ENCODE measurements around the gene PLCXD3. TPM values are rescaled to one million over a fixed set of nuclear protein-coding genes. Genes with fewer than 3 reads are reported as not detected.

PLCXD3 gene
- total RNA-seq, 1 experiment from 2014 or later, result 0.04 TPM

DNA sequence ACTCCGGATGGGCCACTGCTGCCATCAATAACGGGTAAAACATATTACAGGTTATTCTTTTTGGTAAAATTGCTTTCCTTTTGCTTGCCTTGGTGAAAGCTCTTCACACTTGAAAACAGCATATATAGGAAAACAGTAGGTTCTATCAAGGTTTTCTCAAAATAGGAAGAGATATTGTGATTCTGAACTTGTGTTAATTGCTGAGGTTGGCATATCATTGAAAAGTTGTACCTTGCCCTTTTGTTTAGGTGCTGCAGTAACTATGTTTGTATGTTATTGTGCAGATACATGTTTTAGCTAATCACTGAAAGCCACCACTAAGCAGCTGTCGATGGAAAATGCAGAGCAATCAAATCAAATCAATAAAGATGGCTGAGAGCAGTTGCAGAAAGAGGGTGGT is 219.1 kb downstream of the PLCXD3 start:
- Mint-ChIP-seq H3K27me3 (ENCODE audit: low read depth) (no peaks in the 10 kb centered on the region), H3K4me1 (peaks cover 5% of the 10 kb centered on the region; the same call in 1 of the 2 replicates), H3K27ac (no peak overlapping the region), H3K9me3 (peaks cover 20% of the 10 kb centered on the region), H3K36me3 (peaks cover 2% of the 10 kb centered on the region; the same call in 1 of the 2 replicates), H3K4me3 (no peak overlapping the region)
- ATAC-seq (no peak), DNase-seq (ENCODE audit: low spot score) (no peak)
- ChIA-PET CTCF (no interaction called here), POLR2A (no interaction called here)
- TF ChIP-seq, protein P1, sequence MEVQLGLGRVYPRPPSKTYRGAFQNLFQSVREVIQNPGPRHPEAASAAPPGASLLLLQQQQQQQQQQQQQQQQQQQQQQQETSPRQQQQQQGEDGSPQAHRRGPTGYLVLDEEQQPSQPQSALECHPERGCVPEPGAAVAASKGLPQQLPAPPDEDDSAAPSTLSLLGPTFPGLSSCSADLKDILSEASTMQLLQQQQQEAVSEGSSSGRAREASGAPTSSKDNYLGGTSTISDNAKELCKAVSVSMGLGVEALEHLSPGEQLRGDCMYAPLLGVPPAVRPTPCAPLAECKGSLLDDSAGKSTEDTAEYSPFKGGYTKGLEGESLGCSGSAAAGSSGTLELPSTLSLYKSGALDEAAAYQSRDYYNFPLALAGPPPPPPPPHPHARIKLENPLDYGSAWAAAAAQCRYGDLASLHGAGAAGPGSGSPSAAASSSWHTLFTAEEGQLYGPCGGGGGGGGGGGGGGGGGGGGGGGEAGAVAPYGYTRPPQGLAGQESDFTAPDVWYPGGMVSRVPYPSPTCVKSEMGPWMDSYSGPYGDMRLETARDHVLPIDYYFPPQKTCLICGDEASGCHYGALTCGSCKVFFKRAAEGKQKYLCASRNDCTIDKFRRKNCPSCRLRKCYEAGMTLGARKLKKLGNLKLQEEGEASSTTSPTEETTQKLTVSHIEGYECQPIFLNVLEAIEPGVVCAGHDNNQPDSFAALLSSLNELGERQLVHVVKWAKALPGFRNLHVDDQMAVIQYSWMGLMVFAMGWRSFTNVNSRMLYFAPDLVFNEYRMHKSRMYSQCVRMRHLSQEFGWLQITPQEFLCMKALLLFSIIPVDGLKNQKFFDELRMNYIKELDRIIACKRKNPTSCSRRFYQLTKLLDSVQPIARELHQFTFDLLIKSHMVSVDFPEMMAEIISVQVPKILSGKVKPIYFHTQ (CRISPR knock-in tag; IDR thresholded peaks at IDR 0.05), result no peak
- TF ChIP-seq, protein P2, sequence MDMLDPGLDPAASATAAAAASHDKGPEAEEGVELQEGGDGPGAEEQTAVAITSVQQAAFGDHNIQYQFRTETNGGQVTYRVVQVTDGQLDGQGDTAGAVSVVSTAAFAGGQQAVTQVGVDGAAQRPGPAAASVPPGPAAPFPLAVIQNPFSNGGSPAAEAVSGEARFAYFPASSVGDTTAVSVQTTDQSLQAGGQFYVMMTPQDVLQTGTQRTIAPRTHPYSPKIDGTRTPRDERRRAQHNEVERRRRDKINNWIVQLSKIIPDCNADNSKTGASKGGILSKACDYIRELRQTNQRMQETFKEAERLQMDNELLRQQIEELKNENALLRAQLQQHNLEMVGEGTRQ (CRISPR knock-in tag; IDR thresholded peaks at IDR 0.05), result no peak

DNA sequence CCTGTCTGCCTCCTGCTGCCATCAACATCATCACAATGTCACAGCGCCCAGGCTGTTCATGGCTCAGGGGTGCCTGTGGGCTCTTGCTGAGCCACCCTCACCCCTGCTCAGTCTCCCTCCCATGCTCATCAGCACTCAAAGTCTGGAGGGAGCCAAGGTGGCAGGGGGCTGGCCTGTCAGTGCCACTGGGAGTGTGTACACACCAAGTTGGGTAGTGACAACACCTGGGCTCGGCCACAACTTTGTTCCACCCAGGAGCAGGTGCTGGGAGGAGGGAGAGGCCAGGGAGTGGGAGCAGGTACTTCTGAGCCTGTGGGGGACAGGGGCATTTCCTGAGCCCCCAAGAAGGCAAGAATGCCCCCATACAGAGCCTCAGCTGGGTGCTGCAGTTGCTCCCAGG is 219.6 kb downstream of the PLCXD3 start:
- Mint-ChIP-seq H3K9me3 (peaks cover 20% of the 10 kb centered on the region), H3K4me1 (peaks cover 9% of the 10 kb centered on the region), H3K27ac (no peak overlapping the region), H3K36me3 (peaks cover 2% of the 10 kb centered on the region; the same call in 1 of the 2 replicates), H3K27me3 (ENCODE audit: low read depth) (no peaks in the 10 kb centered on the region), H3K4me3 (no peak overlapping the region)
- ATAC-seq, result no peak
- CTCF ChIA-PET, result no interaction called here
- no peak for TF ChIP-seq ZNF121 (CRISPR knock-in tag; IDR thresholded peaks at IDR 0.05)
- no peak for TF ChIP-seq ATF2 (CRISPR knock-in tag; IDR thresholded peaks at IDR 0.05; ENCODE audit: borderline replicate concordance, low read depth)
- no peak for TF ChIP-seq ATF1 (CRISPR knock-in tag; IDR thresholded peaks at IDR 0.05)
- TF ChIP-seq PRRX2 (CRISPR knock-in tag; IDR thresholded peaks at IDR 0.05), result no peak
- no peak for TF ChIP-seq ZSCAN18 (CRISPR knock-in tag; IDR thresholded peaks at IDR 0.05)
- TF ChIP-seq ZNF281 (CRISPR knock-in tag; IDR thresholded peaks at IDR 0.05), result no peak
- no peak for TF ChIP-seq ZBTB21 (CRISPR knock-in tag; IDR thresholded peaks at IDR 0.05; ENCODE audit: borderline replicate concordance)
- TF ChIP-seq STAT6 (CRISPR knock-in tag; conservative IDR thresholded peaks at IDR 0.05; ENCODE audit: low read depth), result no peak
- TF ChIP-seq ZNF219 (CRISPR knock-in tag; IDR thresholded peaks at IDR 0.05; ENCODE audit: borderline replicate concordance), result no peak
- TF ChIP-seq ZNF232 (CRISPR knock-in tag; IDR thresholded peaks at IDR 0.05), result no peak
- no peak for TF ChIP-seq FOXJ3 (CRISPR knock-in tag; IDR thresholded peaks at IDR 0.05; ENCODE audit: borderline replicate concordance)
- DNase-seq (ENCODE audit: low spot score), result no peak
- POLR2A ChIA-PET, result no interaction called here

Data from WTC11 (cell line).